ENCODE results near the gene DBN1. TPM values are rescaled to one million over a fixed set of nuclear protein-coding genes. Genes with fewer than 3 reads are reported as not detected.
"Not testable (repeated sequence)": the region's sequence is repeated elsewhere in the genome, so short reads cannot be mapped to it uniquely, and the experiment has no call there.

Gene DBN1
- polyA plus RNA-seq, 2 of the 4 experiments (the other 2 are of a cell fraction) = 47.7 to 107 TPM

GRCh38 chr5:177425196-177425800 is 48.1 kb downstream of the DBN1 start:
- DNase-seq (ENCODE audit: low read depth in 1 of 2, low spot score in 1 of 2) (no peak), ATAC-seq (no peak), FAIRE-seq (no peak)
- WGBS (ENCODE audit: missing lambda C conversion rate) = 65% methylated on average over 13 of the region's 13 CpGs
- H3K9me3 ChIP-seq = no peaks in the 10 kb centered on the region
- peak overlapping the region; percentile 80 for H3K4me2 ChIP-seq
- ChIA-PET POLR2A (interaction anchor here (0.6 to 3.0 kb wide), 5 partner anchors 10 to 22 kb away, joined by 3 to 41 read pairs (median 13); partner anchors contain the start of gene PRR7), CTCF (interaction anchor here (1.0 to 36.0 kb wide), 4 partner anchors 17 to 35 kb away, joined by 3 to 871 read pairs (median 78); partner anchors contain the start of gene PRR7)
- peak overlapping the region; percentile 82 to 87 for H3K27ac ChIP-seq
- H3K4me1 ChIP-seq = peaks cover 17% of the 10 kb centered on the region
- TF ChIP-seq GATA3 (IDR thresholded peaks at IDR 0.05; ENCODE audit: borderline replicate concordance) (no peak), CHD4 (IDR thresholded peaks at IDR 0.05; ENCODE audit: borderline replicate concordance) (peak; percentile 93; the same call in 1 of the 2 replicates), HOXB5 (CRISPR knock-in tag; IDR thresholded peaks at IDR 0.05) (no peak)
- peak overlapping the region; percentile 44 for H3K4me3 ChIP-seq

DNA sequence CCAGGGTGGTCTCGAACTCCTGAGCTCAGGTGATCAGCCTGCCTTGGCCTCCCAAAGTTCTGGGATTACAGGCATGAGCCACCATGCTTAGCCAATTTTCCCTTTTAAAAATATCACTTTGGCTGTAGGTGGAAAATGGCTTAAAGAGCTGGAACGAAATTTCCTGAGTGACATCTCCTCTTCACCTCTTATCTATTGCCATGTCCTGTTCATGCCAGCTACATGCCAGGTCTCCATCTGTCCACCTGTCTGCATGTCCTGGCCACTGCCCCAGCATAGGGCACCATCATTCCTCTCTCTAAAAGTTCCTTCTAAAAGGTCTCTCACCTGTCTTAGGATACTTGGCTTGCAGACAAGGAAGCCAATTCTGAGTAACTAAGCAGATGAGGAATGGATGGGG is 49.8 kb downstream of the DBN1 start:
- DNase-seq (ENCODE audit: low read depth in 1 of 2, low spot score in 1 of 2) (no peak), FAIRE-seq (no peak), ATAC-seq (no peak)
- WGBS (ENCODE audit: missing lambda C conversion rate) = 57% methylated on average over 2 of the region's 2 CpGs
- H3K27ac ChIP-seq = no peak overlapping the region
- TF ChIP-seq POLR2A (IDR thresholded peaks at IDR 0.05; ENCODE audit: low read length) (0 out of 2 replicates have a peak, but pooled peaks have one; percentile 12), ZNF302 (CRISPR knock-in tag; IDR thresholded peaks at IDR 0.05) (no peak)
- H3K4me1 ChIP-seq = peaks cover 17% of the 10 kb centered on the region
- no peak overlapping the region for H3K4me3 ChIP-seq
- no peak overlapping the region for H3K4me2 ChIP-seq
- no peaks in the 10 kb centered on the region for H3K9me3 ChIP-seq
- ChIA-PET CTCF (interaction anchor here (0.9 to 36.0 kb wide), 10 partner anchors 9 to 114 kb away, joined by 3 to 871 read pairs (median 6); partner anchors contain the start of gene PRR7), POLR2A (no interaction called here)

DNA sequence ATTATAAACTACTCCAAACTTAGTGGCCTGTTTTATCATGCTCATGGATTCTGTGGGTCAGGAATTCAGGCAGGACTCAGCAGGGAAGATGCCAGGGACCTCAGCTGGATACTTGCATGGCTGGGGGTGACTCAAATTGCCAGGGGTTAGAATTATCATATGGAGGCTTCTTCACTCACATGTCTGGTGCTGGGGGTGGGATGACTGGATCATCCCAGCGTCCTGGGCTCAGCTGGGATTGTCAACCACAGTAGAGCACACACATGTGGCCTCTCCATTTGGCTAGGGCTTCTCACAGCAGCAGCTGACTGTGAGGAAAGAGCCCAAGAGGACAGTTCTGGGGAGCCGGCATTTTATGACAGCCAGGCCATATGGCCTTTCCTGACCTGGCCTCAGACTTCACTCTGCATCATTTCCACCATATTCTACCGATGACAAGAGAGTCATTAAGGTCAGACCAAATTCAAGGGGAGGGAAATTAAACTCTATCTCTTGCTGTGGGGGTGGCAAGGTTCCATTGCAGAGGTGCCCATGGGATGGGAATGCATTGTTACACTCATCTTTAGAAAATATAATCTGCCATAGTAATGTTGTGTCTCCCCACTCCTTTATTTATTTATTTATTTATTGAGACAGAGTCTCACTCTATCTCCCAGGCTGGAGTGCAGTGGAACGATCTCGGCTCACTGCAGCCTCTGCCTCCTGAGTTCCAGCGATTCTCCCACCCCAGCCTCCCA is 52.2 kb downstream of the DBN1 start:
- Histone ChIP-seq H3K4me2 (no peak overlapping the region), H3K4me1 (peaks cover 6% of the 10 kb centered on the region), H3K4me3 (no peak overlapping the region), H3K27ac (no peak overlapping the region), H3K9me3 (no peaks in the 10 kb centered on the region)
- DNase-seq (ENCODE audit: low read depth in 1 of 2, low spot score in 1 of 2) (no peak), ATAC-seq (no peak), FAIRE-seq (no peak)
- ChIA-PET CTCF (interaction anchor here (1.0 to 36.0 kb wide), 5 partner anchors 9 to 31 kb away, joined by 3 to 871 read pairs (median 19); partner anchors contain the start of gene PRR7), POLR2A (no interaction called here)
- TF ChIP-seq CHD4 (IDR thresholded peaks at IDR 0.05; ENCODE audit: borderline replicate concordance) = no peak
- 70% methylated on average over 6 of the region's 6 CpGs for WGBS (ENCODE audit: missing lambda C conversion rate)

- DNase-seq (ENCODE audit: low read depth in 1 of 2, low spot score in 1 of 2); H3K4me3 ChIP-seq; FAIRE-seq; H3K9me3 ChIP-seq; ATAC-seq; H3K4me2 ChIP-seq; POLR2A ChIA-PET; H3K4me1 ChIP-seq; H3K27ac ChIP-seq: not testable (repeated sequence)
- WGBS (ENCODE audit: missing lambda C conversion rate) = 54% methylated on average over 7 of the region's 7 CpGs
- CTCF ChIA-PET = interaction anchor here (2.1 to 36.0 kb wide), 4 partner anchors 8 to 28 kb away, joined by 7 to 871 read pairs (median 142); partner anchors contain the start of gene PRR7
Measured at GRCh38 chr5:177420472-177420871, 53.0 kb downstream of the DBN1 start.

DNA sequence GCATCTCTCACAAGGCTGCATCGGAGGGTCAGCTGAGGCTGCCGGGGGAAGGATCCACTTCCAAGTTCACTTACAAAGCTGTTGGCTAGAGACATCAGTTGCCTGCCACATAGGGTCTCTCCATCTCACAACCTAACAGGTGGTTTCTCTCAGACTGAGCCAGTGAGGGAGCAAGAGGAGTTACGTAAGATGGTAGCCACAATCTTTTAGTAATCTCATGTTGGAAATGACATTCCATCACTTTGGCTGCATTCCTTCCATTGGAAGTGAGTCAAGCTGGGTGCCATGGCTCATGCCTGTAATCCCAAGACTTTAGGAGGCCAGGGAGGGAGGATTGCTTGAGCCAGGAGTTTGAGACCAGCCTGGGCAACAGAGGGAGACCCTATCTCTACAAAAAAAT is 54.4 kb downstream of the DBN1 start:
- Histone ChIP-seq H3K9me3 (no peaks in the 10 kb centered on the region), H3K4me3 (no peak overlapping the region), H3K27ac (no peak overlapping the region), H3K4me2 (no peak overlapping the region), H3K4me1 (no peaks in the 10 kb centered on the region)
- DNase-seq (ENCODE audit: low read depth in 1 of 2, low spot score in 1 of 2) = no peak
- TF ChIP-seq KDM1A (IDR thresholded peaks at IDR 0.05; ENCODE audit: low read depth) (no peak), HOXB5 (CRISPR knock-in tag; IDR thresholded peaks at IDR 0.05) (no peak), RFX5 (IDR thresholded peaks at IDR 0.05) (no peak), MYC (IDR thresholded peaks at IDR 0.05; ENCODE audit: borderline replicate concordance, low read length) (no peak), NR3C1 (IDR thresholded peaks at IDR 0.05) (no peak), CTCF (IDR thresholded peaks at IDR 0.05) (no peak), ZSCAN20 (CRISPR knock-in tag; IDR thresholded peaks at IDR 0.05) (no peak), HDAC2 (IDR thresholded peaks at IDR 0.05) (no peak), FOXS1 (CRISPR knock-in tag; IDR thresholded peaks at IDR 0.05) (no peak), TP53 (CRISPR knock-in tag; IDR thresholded peaks at IDR 0.05) (no peak), EP300 (IDR thresholded peaks at IDR 0.05) (no peak), ZC3H11A (IDR thresholded peaks at IDR 0.05) (no peak), RNF2 (IDR thresholded peaks at IDR 0.05; ENCODE audit: borderline replicate concordance, low read depth) (no peak), NPAS2 (CRISPR knock-in tag; IDR thresholded peaks at IDR 0.05; ENCODE audit: borderline replicate concordance) (no peak), RAD21 (conservative IDR thresholded peaks at IDR 0.05 in 1 of 2, IDR thresholded peaks at IDR 0.05 in 1 of 2) (no peak), ATOH8 (CRISPR knock-in tag; IDR thresholded peaks at IDR 0.05; ENCODE audit: low read depth) (no peak)
- no peak for ATAC-seq
- ChIA-PET CTCF (interaction anchor here (1.1 to 43.1 kb wide), 5 partner anchors 14 to 109 kb away, joined by 3 to 1107 read pairs (median 131); partner anchors contain the start of genes PRR7 and SLC34A1), POLR2A (interaction anchor here (0.8 kb wide), 1 partner anchor 14 kb away, joined by 3 read pairs; no protein-coding TSS in a partner anchor)
- no peak for FAIRE-seq
- 96% methylated on average over 3 of the region's 3 CpGs for WGBS (ENCODE audit: missing lambda C conversion rate)

DNA sequence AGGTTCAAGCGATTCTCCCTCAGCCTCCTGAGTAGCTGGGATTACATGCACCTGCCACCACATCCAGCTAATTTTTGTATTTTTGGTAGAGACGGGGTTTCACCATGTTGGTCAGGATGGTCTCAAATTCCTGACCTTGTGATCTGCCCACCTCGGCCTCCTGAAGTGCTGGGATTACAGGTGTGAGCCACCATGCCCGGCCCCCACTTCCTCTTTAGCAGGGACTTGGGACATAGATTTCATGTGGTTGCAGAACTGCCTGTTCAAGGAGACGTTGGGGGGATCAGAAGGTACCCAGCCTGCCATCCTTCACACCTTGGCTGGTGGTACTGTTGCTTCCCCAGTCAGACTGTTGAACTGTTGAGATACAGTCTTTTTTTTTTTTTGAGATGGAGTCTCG is 56.4 kb downstream of the DBN1 start:
- not testable (repeated sequence) for DNase-seq (ENCODE audit: low read depth in 1 of 2, low spot score in 1 of 2); H3K27ac ChIP-seq; H3K9me3 ChIP-seq; H3K4me3 ChIP-seq; H3K4me2 ChIP-seq; FAIRE-seq; ATAC-seq; H3K4me1 ChIP-seq
- ChIA-PET CTCF (interaction anchor here (8.9 to 43.1 kb wide), 3 partner anchors 12 to 38 kb away, joined by 131 to 1107 read pairs (median 871); partner anchors contain the start of genes PRR7 and SLC34A1), POLR2A (interaction anchor here (1.1 kb wide), 1 partner anchor 14 kb away, joined by 3 read pairs; no protein-coding TSS in a partner anchor)
- WGBS (ENCODE audit: missing lambda C conversion rate) = 78% methylated on average over 6 of the region's 6 CpGs

Measured in A549 (cell line).